Panc1 (cell line): ENCODE measurements around the gene FPGS.

Experiments used
- POLR2AphosphoS5 ChIP-seq: IDR thresholded peaks from 2 replicates; pipeline ENCODE4 v1.6.1; 2012; ENCODE audit warnings: mild to moderate bottlenecking, low read depth, low read length, moderate library complexity
- SIN3A ChIP-seq: IDR thresholded peaks from 2 replicates; pipeline ENCODE4 v1.6.1; 2012; ENCODE audit warnings: low read depth, mild to moderate bottlenecking, low read length, moderate library complexity, borderline replicate concordance; ENCODE audit not compliant: insufficient read depth
- TCF7L2 ChIP-seq: IDR thresholded peaks from 2 replicates; pipeline ENCODE4 v1.6.1; 2011; ENCODE audit warnings: mild to moderate bottlenecking, low read depth, low read length, inconsistent platforms
- TF ChIP-seq, protein P1 (sequence below): fragments of 450-650 bp; IDR thresholded peaks from 2 replicates; pipeline ENCODE4 v1.5.1; 2017; ENCODE audit warnings: mild to moderate bottlenecking
- TF ChIP-seq, protein P2 (sequence below), 2 experiments: IDR thresholded peaks; 2 replicates each; pipeline ENCODE4 v1.6.1; 2011 to 2012; ENCODE audit warnings: low read depth in 2 of 2, control low read depth in 1 of 2, low read length in 1 of 2, mild to moderate bottlenecking in 1 of 2, moderate library complexity in 1 of 2; ENCODE audit not compliant: insufficient read depth in 1 of 2

DNA sequence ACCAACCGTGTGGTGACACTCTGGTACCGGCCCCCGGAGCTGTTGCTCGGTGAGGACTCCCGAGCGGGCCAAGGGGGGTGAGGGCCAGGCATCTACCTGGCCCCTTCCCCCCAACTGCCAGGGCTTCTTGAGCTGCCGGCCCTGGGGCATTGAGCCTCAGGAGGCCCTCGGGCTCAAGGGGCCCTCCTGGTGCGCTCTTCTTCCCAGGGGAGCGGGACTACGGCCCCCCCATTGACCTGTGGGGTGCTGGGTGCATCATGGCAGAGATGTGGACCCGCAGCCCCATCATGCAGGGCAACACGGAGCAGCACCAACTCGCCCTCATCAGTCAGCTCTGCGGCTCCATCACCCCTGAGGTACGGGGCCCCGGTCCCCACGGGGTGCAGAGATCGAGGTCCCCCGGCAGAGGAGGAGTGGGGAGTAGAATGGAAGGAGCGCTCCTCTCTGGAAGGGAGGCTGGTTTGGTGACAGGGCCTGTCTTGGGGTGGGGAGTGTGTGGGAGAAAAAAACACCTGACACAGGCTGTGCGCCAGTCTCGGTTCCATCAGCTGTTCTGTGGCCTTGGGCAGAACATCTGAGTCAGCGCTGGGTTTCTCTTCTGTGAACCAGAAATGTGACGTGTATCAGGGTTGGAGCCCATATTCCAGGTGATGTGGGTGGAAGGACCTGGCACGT lies 14.2 kb upstream of the FPGS start:
- TF ChIP-seq SIN3A (no peak), POLR2AphosphoS5 (no peak), TCF7L2 (no peak)
- TF ChIP-seq, protein P1, sequence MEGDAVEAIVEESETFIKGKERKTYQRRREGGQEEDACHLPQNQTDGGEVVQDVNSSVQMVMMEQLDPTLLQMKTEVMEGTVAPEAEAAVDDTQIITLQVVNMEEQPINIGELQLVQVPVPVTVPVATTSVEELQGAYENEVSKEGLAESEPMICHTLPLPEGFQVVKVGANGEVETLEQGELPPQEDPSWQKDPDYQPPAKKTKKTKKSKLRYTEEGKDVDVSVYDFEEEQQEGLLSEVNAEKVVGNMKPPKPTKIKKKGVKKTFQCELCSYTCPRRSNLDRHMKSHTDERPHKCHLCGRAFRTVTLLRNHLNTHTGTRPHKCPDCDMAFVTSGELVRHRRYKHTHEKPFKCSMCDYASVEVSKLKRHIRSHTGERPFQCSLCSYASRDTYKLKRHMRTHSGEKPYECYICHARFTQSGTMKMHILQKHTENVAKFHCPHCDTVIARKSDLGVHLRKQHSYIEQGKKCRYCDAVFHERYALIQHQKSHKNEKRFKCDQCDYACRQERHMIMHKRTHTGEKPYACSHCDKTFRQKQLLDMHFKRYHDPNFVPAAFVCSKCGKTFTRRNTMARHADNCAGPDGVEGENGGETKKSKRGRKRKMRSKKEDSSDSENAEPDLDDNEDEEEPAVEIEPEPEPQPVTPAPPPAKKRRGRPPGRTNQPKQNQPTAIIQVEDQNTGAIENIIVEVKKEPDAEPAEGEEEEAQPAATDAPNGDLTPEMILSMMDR: no peak
- TF ChIP-seq, protein P2, sequence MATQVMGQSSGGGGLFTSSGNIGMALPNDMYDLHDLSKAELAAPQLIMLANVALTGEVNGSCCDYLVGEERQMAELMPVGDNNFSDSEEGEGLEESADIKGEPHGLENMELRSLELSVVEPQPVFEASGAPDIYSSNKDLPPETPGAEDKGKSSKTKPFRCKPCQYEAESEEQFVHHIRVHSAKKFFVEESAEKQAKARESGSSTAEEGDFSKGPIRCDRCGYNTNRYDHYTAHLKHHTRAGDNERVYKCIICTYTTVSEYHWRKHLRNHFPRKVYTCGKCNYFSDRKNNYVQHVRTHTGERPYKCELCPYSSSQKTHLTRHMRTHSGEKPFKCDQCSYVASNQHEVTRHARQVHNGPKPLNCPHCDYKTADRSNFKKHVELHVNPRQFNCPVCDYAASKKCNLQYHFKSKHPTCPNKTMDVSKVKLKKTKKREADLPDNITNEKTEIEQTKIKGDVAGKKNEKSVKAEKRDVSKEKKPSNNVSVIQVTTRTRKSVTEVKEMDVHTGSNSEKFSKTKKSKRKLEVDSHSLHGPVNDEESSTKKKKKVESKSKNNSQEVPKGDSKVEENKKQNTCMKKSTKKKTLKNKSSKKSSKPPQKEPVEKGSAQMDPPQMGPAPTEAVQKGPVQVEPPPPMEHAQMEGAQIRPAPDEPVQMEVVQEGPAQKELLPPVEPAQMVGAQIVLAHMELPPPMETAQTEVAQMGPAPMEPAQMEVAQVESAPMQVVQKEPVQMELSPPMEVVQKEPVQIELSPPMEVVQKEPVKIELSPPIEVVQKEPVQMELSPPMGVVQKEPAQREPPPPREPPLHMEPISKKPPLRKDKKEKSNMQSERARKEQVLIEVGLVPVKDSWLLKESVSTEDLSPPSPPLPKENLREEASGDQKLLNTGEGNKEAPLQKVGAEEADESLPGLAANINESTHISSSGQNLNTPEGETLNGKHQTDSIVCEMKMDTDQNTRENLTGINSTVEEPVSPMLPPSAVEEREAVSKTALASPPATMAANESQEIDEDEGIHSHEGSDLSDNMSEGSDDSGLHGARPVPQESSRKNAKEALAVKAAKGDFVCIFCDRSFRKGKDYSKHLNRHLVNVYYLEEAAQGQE (IDR thresholded peaks at IDR 0.05; ENCODE audit: insufficient read depth in 1 of 2, low read depth in 2 of 2, low read length in 1 of 2): no peak
